HG03108 (cell line): Measurements from ENCODE around the gene STAP2.
"Not testable (repeated sequence)": the region's sequence is repeated elsewhere in the genome, so short reads cannot be mapped to it uniquely, and the experiment has no call there.

Experiments used
- ATAC-seq: cut with Tn5 transposase; IDR thresholded peaks from one replicate; pipeline ENCODE4 v1.9.1; 2021; ENCODE audit warnings: moderate library complexity; ENCODE audit not compliant: unreplicated experiment

The STAP2 gene

DNA sequence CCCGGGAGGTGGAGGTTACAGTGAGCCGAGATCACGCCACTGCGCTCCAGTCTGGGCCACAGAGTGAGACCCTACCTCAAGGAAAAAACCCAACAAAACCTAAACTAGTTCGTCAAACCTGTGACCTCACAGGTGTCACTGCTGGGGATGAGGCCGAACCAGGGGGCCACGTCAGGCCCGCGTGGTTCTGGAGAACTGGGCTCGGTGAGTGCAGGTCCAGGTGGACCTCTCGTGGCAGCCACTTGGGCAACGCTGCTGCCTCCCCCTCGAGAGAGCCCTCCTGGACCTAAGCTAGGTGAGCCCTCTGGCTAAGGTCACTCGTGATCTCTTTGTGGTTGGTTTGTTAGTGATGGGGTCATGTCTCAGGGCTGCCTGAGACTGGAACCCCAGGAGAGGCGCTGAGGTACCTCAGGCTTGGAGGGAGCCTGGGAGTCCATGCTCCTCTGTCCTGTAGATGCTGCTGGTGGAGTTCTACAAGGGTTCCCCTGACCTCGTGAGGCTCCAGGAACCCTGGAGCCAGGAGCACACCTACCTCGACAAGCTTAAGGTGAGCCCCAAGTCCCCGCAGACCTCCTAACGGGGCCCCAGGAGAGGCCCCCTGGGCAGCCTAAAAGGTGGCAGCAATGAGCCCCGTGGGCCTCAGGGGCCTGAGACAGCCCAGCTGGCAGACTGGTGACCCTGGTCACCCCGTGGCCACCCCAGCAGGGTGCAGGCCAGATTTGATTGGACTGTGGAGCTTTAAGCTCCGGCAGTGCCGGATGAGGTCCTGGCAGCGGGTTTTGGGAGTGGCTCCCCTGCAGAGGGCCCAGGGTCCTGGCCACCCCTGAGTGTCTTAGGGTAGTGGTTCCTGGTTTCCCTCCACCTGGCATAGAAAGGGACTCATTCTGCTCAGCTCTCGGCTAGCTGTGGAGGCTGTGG is 20.3 kb upstream of the STAP2 start:
- no peak for ATAC-seq

DNA sequence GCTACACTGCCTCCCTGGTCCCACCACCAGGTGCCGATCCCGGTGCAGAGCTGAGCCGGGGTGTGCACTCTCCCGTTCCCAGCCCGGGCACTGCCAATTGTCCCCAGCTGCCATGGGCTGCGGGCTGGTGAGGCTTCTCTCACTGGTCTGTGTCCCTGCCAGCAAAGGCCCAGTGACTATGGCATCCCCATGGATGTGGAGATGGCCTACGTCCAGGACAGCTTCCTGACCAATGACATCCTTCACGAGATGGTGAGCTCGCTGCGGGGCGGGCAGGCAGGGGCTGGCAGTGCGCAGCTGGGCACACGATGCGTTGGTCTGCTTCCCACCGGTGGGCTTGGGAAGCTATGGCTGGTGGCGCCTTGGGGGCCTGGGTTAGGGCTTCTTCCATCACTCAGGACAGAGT is 19.3 kb upstream of the STAP2 start:
- no peak for ATAC-seq

DNA sequence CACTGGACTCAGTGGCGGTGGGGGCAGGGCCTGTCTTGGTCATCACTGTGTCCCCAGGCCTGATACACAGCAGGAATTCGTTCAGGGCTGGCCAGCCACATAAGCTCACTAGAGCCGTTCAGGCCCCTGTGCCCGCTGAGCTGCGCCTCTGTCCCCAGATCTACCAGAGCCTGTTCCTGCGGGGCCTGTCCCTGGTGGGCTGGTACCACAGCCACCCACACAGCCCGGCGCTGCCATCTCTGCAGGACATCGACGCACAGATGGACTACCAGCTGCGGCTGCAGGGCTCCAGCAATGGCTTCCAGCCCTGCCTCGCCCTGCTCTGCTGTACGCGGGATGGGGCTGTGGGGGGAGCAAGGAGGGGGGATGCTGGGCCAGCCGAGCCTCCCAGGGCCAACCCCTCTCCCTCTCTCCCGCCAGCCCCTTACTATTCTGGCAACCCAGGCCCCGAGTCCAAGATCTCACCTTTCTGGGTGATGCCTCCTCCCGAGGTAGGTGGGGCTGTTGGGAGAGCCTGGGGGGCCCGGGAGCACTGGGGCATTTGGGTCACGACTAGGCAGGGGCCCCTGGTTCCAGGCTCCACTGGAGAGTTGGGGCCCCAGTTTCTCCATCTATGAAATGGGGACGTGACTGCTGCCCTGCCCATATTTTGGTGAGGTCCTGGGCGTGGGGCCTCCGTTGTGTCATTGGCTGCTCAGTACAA is 18.6 kb upstream of the STAP2 start:
- ATAC-seq, result no peak

DNA sequence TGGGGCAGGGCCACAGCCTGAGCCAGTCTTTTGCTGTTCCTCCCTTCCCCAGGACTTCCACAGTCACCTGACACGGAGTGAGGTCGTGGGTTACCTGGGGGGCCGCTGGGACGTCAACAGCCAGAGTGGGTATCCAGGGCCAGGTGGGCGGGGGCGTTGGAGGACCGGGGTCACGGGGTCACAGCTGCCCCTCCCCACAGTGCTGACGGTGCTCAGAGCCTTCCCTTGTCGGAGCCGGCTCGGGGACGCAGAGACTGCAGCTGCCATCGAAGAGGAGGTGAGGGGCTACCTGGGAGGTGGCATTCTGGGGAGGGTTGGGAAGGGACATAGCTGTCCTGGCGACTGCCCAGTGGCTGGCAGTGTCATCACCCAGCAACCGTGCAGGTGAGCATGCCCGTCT is 16.3 kb upstream of the STAP2 start:
- ATAC-seq, result no peak

DNA sequence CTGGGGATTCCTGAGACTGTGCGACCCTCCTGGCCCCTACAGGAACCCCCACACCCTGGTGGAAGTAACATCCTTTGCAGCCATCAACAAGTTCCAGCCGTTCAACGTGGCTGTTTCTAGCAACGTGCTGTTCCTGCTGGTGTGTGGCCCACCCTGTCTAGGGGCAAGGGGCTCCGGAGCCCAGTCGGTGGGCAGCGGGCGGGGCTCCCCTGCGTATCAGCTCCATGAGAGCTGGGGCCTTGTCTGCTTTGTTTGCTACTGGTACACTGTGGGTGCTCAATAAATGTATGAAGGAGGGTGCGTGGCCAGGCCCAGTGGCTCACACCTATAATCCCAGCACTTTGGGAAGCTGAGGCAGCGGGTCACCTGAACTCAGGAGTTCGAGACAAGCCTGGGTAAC is 15.7 kb upstream of the STAP2 start:
- ATAC-seq, result no peak

DNA sequence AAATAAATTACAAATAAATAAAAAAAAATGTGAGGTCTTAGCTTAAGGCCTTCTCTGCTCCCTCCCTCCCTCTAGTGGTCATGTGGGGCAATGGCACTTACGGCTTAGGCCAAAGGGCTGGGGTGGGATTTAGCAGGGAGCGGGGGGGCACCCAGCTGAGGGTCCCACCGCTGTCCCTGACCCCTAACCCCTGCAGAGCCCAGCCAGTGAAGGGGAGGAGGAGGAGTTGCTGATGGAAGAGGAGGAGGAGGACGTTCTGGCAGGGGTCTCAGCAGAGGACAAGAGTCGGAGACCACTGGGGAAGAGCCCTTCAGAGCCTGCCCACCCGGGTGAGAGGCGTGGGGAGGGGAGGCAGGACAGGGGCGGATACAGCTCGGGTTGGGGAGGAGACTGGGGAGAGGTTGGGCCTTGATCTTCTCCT is 14.1 kb upstream of the STAP2 start:
- no peak for ATAC-seq

DNA sequence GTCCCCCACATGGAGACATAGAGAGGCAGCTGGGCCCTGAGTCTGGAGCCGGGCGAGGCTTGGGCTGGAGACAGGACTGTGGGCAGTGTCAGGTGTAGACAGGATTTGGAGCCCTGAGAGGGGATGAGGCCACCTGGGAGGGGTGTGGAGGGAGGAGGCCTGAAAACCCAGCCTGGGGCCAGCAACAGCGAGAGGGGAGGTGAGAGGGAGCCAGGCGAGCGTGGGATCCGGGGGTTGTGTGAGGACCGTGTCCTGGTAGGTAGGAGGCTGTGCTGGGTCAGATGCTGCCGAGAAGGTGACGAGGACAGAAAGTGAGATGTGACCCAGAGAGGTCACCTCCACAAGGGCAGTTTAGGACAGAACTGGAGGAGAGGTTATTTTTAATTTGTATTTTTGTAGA is 12.1 kb upstream of the STAP2 start:
- no peak for ATAC-seq

DNA sequence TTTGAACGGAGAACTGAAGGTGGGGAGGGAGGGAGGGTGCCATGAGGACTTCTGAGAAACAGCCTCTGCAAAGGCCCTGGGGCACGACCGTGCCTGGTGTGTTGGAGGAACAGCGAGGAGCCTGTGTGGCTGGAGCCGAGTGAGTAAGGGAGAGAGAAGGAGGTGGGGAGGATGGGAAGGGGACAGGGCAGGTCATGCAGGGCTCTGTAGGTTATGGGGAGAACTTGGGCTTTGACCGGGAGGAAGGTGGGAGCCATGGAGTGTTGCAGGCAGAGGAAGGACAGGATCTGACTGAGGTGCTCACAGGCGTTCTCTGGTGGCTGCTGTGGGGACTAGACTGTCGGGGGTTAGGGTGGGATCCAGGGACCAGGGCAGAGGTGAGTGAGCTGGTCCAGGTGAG is 11.5 kb upstream of the STAP2 start:
- no peak for ATAC-seq

DNA sequence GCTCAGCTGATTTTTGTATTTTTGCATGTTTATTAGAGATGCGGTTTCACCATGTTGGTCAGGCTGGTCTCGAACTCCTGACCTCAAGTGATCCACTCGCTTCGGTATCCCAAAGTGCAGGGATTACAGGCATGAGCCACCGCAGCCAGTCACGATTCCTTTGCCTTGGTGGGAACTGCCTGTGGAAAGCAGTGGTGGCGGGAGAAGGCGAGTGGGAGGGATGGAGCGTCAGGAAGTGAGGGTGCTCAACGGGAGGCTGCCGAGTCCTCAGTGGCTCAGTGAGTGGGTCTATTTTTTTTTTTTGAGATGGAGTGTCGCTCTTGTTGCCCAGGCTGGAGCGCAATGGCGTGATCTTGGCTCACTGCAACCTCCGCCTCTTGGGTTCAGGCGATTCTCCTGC is 10.6 kb upstream of the STAP2 start:
- ATAC-seq, result not testable (repeated sequence)

DNA sequence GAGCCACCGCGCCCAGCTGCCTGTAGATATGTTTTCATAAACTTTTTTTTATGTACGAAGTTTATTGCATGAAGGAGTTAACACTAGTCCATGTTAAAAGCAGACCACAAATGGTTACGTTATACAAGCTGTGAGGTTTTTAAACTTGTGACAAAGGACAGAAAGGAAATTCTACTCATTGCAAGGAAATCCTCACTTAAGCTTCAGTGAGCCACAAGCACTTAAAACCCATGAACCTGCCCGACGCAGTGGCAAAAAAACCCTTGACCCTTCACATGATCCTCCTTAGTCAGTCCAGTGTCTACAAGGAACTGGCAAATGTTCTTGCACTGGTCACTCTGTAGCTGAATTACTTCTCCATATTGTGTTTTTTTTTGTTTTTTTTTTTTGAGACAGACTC is 8.9 kb upstream of the STAP2 start:
- ATAC-seq, result no peak

DNA sequence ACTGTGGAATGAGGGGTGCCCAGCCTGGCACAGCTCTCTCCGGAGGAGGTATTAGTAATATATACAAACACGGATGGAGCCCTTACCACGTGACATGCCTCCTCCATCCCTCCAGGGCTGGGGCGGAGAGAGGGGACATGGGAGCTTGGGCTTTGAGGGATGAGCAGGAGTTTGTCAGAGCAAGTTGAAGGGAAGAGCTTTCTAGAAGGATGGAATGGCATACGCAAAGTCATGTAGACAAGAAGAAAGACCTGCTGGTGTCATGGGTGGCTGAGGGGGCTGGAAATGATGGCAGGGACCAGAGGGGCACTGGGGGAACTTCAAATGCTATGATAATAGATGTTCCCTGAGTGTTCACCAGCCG is 7.4 kb upstream of the STAP2 start:
- no peak for ATAC-seq

DNA sequence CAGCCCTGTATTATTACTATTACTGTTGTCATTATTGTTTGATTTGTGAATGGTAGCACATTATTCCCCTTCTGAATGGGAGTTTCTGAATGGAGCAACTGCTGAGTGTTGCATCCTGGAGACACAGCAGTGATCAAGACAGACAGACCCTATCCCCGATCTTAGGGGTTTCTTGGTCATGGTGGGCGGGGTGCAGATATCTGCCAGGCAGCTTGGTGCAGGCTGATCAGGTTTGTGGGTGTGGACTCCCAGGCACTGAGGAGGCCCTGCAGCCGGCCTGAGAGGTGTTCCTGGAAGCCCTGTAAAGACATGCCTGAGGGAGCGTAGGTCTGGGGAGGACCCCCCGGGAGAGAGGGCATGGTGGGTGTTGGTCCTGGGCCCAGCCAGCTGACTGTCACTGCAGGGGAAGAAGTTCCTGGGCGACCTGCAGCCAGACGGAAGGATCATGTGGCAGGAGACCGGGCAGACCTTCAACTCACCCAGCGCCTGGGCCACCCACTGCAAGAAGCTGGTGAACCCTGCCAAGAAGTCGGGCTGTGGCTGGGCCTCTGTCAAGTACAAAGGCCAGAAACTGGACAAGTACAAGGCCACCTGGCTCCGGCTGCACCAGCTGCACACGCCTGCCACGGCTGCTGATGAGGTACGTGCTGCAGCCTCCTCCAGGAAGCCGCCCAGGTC is 6.9 kb upstream of the STAP2 start:
- no peak for ATAC-seq

DNA sequence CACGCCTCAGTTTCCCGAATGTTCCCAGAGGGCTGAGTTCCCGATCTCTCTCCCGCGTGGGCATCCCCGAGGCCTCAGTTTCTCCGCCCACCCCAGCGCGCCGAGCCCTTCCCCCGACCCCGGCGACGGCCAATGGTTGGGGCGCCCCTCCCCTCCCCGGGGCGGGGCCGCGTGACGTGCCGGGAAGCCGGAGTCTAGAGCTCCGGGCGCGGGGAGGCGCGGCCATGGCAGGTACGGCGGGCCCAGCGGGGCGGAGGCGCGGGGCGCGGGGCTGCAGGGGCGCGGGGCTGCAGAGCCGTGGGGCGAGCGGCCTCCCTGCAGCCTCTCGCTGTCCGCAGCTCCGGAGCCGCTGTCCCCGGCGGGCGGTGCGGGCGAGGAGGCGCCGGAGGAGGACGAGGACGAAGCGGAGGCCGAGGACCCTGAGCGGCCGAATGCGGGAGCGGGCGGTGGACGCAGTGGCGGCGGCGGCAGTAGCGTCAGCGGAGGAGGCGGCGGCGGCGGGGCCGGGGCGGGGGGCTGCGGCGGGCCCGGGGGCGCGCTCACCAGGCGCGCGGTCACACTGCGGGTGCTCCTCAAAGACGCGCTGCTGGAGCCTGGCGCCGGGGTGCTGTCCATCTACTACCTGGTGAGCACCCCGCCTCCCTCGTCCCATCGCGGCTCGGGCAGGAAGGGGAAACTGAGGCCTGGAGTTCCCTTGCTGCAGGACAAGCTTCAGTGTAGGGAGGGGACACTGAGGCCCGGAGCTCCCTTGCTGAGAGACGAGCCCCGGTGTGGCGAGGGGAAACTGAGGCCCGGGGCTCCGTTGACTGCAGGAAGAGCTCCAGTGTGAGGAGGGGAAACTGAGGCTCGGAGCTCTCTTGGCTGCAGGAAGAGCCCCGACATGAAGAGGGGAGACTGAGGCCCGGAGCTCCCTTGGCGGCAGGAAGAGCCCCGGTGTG is 5.0 kb upstream of the STAP2 start, which contains the start of gene MPND:
Gene MPND (plus strand): TSS at position 193 of the 938 bp plus-strand sequence. CDS start 32 bp downstream, at position 225.
- peak; percentile 45 for ATAC-seq

DNA sequence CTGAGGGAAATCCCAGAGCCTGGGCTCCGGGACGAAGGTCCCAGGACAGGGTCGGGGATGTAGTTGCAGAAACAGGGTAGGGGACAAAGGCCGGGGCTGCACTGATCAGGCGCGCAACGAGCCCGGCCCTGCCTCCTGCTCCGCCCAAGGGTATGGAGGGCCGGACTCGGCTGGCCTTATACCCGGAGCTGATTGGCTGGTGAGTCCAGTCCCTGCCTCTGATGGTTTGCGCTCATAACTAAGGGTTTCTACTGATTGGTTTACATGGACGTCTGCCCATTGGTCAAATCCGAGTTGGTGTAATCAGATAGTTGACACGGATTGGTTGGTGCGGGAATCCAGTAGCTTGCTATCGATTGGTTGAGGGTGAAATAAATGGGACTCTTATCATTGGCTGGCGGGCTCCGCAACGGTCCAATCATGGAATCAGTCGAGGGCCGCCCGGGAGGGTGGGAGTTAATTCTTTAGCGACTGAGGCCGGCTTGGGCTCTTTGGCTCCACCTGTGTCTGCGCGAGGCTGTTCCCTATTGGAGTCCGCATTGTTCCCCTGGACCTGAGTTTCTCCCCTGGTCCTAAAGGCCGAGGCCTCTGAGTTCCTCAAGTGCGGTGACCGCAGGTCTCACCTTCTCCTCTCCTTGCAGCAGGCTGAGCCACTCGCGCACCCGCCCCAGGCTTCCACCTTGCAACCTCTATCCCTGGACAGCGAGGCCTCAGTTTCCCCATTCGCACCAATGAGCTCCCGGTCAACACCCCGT is 4.2 kb upstream of the STAP2 start:
- ATAC-seq, result peak; percentile 87

DNA sequence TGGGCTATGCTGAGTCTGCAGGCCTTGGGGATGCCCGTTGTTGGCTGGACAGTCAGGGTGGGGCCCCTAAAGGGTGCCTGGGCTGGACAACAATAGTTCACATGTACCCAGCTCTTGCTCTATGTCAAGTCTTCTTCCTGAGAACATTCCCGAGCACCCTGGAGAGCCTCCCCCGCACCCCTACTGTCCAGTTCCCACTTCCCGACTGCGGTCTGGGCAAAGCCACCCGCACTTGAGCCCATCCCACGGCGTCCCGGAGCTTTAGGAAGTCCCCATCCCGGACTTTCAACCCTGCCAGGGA is 3.6 kb upstream of the STAP2 start:
- no peak for ATAC-seq

DNA sequence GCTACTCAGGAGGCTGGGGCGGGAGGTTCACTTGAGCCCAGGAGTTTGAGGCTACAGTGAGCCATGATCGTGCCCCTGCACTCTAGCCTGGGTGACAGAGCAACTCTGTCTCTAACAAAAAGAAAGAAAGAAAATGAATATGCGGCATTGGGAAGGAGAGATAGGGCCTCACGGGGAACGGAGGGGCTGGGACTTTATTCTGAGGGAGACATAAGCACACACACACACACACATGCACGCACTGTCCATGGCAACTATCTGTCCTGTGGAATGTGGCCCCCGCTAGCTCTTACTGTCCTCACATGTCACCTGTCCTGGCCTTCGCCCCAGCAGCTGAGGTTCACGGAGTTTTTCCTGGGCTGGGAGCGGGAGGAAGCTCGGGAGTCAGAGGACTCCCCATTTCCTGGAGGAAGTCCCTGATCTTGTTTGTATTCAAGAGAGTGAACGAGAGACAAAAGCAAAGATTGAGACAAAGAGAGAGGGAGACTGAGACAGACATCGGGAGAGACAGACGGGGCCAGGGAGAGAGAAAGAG is 654 bp downstream of the STAP2 start:
- no peak for ATAC-seq

DNA sequence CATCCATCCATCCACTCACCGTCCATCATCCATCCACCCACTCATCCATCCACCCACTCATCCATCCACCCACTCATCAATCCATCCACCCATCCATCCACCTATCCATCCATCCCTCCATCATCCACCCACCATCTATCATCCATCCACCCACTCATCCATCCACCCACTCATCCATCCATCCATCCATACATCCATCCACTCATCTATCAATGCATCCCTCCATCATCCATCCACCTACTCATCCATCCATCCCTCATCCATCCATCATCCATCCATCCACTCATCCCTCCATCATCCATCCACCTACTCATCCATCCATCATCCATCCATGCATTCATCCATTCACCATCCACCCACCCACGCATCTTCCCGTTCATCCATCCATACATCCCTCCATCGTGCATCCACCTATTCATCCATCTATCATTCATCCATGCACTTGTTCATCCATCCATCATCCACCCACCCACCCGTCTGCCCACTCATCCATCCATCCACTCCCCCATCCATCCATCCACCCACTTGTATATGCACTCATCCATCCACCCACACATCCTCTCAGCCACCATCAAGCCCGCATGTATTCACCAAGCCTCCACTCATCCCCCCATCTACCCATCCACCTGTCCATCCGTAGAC is 3.6 kb downstream of the STAP2 start:
- ATAC-seq, result no peak

DNA sequence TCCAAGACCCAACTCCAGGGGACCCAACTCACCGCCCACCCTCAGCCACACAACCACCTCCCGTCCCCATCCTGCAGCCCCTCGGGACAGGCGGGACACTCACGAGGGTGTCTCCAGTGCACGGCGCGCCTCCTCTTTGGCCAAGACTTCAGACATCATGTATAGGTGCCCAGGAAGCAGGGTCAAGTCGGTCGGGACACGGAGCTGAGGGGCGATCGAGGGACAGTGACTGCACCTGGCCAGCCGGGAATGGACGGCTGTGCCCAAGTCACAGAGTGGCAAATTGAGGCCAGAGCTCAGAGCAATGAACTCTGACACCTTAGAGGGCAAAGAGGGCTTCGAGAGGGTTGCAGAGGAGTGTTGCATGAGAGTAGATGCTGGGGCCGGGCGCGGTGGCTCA is 8.8 kb downstream of the STAP2 start:
- no peak for ATAC-seq

DNA sequence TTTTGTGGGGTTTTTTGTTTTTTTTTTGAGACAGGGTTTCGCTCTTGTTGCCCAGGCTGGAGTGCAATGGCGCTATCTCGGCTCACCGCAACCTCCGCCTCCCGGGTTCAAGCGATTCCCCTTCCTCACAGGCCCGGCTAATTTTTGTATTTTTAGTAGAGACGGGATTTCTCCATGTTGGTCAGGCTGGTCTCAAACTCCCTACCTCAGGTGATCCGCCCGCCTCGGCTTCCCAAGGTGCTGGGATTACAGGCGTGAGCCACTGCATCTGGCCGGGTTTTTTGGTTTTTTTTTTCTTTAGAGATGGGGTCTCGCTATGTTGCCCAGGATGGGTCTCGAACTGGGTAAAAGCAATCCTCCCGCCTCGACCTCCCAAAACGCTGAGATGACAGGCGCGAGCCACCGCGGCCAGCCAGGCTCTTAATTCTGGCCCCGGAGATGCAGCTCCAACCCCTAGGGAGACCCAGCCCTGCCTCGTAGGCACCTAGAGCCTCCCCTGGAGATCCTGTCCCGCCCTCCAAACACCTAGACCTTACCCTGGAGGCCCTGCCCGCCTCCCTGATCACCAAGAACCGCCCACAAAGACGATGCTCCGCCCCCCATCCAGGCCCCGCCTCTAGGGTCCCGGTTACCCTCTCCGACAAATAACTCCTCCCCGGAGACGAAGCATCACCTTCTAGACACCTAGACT is 9.5 kb downstream of the STAP2 start:
- ATAC-seq, result not testable (repeated sequence)
